GM21717 (cell line): ENCODE measurements around the gene NOXA1.

Experiments used
- ATAC-seq: cut with Tn5 transposase; IDR thresholded peaks from one replicate; pipeline ENCODE4 v1.9.1; 2021; ENCODE audit warnings: mild to moderate bottlenecking, moderate library complexity; ENCODE audit not compliant: unreplicated experiment

The NOXA1 gene

DNA sequence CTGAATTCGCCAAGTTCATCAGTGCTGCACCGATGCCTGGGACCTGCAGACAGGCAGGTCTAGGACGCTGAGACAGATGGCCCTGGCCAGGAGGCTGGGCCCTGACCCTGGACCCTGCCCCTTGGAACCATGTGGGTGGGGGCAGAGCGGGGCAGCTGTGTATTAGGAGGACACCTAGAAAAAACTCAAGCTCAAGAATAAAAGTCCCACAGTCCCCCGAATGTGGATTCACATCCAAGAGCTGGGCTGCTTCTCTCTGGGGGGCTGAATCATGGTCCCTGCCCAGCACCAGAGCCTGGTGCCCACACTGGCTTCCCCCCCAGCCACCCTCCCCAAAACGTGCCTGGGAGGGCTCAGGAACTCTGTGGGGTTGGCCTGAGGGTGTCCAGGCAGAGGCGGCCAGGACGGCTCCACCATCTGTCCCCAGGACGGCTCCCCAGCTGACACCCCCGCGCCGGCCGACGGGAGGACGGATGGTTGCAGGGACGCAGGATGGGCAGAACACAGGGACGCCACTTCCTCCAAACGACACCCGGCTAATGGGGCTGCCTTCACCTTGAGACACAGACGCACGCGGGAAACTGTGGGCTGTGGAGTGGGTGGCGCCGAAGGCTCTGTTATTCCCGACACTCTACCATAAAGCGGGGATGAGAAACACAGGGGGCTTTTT, 35.2 kb upstream of the NOXA1 start:
- ATAC-seq, result no peak

DNA sequence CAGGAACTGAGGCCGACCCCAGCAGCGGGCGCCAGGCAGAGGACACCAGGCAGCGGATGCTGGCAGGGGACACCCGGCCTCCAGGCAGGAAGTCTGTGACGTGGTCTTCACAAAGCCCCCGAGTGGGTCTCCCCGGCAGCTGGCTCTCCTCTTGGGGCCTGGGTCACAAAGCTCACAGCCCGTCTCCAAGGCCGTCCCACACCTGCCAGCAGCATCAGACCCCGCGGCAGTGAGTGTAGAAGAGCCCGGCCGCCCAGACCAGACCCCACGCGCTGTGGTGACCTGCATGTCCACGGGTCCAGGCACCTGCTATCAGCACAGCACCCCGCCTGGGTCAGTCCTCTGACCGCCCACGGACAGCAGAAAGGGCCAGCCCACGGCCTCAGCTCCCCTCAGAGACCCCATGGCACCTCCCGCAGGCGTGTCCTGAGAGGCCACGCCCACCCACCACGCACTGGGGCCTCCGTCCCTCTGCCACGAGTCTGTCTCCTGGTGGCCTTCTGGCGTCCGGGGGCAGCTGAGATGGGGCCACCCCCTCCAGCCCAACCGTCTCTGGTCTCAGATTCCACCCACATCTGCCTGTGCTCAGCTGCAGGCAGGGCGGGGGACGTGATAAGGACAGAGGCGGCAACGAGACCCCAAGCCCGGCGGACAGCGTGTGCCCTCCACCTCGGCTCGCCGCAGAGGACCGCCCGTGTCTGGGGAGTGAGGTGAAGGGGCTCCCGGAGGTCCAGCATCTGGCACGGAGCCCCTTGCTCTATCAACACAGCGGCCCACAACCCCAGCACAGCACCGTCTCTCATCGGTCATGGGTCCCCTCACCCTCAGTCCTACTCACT, 34.4 kb upstream of the NOXA1 start:
- ATAC-seq, result no peak

DNA sequence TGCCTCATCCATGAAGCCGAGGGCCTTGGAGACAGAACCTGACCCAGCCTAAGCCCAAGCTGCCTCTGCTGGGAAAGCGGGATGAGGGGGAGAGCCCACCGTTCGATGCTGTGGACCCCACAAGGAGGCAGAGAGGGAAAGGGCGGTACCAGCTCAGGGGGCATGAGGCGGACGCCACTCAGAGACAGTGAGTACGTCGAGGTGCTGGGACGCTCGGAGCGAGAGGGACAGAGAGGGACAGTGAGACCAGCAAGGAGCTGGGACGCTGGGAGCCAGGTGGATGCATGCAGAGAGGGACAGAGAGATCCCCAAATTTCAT, 33.8 kb upstream of the NOXA1 start:
- no peak for ATAC-seq

DNA sequence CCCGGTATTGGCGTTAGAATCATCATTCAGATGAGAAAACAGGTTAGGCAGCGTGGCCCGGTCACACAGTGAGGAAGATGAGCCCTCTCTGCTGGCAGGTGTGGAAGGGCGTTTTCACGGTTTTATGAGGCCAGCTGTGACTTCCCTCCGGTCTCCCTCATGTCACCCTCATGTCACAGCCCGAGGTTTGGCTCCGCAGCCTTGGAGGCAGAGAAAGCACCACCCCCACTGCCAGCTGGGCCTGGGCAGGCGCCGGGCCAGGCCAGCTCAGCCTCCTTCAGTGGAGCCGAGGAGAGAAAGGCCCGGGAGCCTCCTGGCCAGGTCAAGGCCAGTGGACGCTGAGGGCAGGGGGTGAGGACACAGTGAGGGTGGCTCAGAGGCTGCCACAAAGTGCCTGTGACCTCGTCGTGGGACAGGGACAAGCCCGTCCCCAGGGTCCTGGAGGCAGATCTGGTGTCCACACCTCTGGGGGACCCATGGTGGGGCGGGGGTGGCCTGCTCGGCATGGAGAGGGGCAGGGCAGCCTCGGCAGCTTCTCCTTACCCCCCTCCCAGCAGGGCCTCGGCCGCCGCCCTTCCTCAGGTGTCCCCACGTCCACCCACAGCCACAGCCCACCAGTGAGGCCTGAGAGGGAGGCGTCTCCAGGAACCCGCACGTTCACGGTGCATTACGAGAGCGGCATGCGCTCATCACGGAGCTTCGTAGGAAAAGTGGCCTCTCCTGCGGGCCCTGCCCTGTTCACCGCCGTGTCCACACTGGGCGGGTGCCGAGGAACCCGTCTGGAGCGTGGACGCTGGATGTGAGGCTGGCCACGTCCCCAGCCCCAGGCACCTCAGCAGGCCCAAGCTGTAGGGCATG, 32.4 kb upstream of the NOXA1 start:
- no peak for ATAC-seq

DNA sequence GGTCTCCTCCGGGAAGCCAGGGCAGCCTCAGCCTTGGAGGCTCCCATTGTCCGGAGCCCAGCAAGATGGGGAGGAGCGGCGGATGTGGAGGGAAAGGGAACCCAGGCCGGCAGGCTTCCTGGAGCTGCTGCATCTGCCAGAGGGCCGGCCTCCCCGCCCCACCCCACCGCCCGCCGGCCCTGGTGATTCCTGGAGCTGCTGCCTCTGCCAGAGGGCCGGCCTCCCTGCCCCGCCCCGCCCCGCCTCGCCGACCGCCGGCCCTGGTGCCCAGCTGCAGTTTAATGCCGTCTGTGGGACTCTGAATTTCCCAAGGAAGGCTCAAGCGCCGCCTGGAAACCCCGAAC, 31.8 kb upstream of the NOXA1 start:
- ATAC-seq, result no peak

DNA sequence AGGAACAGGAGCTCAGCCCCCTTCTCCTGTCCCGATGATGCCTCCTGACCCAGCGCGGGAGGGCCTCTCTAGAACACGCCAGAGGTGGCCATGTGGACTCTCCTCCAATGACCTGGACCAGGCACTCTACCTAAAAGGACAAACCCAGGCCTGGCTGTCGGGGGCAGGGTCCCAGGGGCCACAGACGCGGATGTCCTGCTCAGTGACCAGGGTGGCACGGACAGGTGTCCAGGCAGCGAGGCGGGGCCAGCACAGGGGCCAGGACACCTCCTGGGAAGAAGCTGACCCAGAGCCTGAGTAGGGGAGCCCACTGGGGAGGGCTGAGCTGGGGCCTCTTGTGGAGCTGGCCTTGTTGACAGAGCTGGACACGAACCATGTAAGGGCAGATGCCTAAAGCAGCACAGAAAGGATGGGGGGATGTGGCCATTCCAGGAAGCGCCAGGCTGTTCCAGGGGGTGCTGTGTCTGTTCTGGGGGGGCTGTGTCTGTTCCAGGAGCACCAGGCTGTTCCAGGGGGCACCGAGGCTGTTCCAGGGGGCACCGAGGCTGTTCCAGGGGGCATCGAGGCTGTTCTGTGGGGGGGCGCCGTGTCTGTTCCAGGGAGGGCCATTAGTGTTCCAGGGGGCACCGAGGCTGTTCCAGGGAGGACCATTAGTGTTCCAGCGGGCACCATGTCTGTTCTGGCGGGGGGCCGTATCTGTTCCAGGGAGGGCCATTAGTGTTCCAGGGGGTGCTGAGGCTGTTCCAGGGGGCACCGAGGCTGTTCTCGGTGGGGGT, 30.8 kb upstream of the NOXA1 start:
- no peak for ATAC-seq

DNA sequence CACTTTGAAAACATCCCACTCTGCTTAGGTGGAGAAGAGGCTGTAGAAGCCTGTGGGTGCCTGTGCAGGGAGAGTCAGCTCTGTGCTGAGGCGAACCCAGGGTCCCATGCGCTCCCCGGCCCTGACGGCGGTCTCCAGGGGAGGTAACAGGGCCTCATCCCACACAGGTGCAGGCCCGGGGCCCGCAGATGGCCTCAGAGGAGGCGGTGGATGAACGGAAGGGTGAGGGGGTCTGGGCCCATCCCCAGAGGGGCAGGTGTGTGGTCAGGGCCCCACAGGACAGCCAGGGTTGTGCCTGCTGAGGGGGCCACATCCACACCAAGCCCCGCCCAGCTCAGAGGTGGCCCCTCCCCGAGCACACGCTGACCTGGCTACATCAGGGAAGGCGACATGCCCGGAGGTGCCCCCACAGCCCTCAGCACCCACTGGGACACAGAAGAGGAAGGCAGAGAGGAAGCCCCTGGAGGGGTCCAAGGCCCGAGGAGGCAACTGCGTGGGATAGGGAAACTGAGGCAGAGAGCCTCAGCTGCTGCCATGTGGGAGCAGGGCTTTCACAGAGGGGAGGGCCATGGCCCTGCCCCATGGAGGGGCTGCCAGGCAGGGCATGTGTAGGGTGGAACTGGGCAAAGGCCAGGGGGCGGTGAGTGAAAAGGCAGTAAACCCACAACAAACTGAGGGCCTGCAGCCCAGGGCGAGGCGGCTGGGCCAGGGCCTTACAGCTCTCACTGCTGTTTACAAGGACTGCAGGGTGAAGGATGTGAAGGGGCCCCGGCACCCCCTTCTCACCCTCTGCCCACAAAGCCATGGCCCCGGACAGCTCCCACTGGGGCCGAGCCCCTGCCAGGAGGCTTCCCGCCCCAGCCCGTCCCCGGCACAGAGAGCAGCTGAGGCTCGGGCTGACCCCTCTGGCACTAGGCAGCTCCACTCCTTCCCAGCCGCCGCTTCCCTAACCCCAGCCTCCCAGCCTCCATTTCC, 29.7 kb upstream of the NOXA1 start:
- no peak for ATAC-seq

DNA sequence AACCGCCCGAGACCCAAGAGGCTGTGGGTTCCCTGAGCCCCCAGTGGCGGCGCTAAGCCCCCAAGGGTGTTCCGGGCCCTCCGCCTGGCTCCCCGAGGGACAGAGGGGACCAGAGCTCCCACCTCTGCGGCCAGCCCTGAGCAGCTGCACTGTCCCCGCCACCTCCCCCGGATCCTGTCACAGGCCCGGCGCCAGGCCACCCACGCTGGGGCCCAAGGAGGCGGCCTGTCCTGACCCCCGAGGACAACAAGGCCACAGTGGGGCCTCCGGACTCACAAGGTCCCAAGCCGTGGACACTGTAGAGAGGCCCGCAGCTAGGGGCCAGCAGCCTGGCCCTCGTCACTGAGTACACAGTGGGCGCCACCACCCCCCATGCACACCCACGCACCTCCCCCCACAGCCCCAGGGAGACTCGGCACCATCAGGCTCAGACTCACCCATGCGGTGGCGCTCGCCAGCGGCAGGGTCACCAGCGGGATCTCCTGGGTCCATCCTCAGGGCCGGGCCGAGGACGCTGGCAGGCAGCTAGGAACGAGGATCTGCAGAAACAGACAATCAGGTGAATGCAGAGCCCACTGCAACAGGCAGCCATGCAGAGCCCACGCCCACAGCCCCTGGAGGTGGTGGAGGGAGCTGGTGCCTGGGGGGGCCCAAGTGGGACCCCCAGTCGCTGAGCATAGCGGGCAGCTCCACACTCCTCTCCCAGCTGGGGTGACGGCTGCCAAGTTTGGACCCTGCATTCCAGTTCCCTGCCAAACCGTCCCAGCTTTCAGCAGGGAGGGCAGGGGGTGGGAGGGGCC, 28.1 kb upstream of the NOXA1 start:
- ATAC-seq, result no peak

DNA sequence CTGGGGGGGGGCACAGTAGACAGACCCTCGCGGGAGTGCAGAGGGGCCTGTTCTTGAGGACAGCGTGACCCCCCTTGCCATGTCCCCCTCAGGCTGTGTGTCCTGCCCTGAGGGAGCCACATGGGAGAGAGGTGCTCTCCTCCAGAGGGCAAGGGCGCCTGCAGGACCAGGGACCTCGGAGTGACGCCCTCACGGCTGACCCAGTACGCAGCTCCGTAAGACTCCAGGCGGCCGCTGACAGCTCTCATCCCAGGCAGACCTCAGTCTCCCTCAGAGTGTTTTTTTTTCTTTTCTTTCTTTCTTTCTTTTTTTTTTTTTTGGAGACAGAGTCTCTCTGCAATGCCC, 27.6 kb upstream of the NOXA1 start:
- no peak for ATAC-seq

DNA sequence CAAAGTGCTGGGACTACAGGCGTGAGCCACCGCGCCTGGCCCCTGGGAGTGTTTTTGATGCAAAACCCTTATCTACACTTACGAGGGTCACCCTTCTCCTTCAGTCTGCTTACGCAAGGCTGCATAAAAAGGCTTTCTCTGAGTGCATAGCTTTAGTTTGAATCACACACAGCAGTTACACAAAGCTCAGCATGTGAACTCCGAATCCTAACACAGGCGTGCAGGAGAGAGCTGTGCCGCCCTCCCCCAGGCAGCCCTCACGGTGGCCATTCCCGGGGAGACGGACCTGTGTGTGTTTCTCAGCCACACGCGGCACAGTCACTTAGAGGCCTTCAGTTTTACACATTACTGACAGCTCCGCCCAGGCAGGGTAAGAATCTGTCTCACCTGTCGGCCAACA, 27.0 kb upstream of the NOXA1 start:
- ATAC-seq, result no peak

DNA sequence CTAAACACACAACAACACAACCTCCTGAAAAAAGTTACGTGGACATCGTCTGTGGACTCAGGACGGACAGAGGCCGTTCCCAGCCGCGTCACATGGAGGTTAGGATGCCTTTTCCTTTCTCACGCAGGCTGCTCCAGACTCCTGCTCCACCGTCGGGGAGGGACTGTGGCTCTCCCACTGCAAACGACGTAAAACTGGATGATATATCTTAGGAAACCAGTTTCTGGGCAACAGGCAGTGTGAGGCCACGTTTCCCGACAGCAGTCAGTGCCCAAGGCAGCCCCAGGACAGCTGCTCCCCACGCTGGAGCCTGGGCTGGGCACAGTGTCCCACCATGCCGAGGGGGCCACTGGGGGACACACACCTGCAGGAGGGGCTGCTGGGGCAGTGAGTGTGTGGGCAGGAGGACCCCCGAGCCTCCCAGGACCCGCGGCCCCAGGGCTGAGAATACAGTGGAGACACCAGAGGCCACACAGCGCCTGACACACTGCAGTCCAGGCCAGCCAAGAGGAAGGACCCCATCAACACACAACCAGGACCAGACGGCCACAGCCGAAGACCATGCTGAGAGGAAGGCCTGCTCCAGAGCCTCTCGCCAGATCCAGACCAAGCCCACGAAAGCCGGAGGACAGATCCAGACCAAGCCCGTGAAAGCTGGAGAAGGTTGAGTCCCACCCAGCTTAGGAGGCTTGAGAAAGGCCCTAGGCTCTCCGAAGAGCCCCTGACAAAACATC, 26.4 kb upstream of the NOXA1 start:
- ATAC-seq, result no peak

DNA sequence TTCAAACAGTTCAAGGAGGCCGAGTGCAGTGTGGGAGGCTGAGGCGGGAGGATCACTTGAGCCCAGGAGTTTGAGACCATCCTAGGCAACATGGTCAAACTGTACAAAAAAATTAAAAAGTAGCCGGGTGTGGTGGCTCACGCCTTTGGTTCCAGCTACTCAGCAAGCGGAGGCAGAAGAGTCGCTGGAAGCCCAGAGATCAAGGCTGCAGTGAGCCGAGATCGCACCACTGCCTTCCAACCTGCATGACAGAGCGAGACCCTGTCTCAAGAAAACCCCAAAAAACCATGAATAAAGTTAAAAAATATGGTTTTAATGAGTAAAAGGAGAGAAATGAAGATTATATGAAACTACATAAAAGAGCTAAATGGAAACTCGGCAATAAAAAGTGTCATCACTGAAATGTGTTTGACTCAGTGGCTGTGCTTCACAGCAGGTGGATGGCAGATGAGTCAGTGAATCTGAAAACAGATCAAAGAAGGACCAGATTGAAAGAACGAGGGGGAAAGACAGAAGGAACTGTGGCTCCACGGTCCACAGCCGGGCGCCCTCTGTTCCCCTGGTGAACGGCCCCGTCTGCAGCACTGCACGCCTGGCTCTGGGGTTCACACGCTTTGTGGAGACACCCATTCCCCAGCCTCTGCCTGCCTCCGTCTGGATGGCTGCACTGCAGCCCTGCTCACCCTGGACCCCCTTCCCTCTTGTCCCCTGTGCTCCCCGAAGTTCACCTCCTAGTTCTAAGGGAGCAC, 25.3 kb upstream of the NOXA1 start:
- ATAC-seq, result no peak

DNA sequence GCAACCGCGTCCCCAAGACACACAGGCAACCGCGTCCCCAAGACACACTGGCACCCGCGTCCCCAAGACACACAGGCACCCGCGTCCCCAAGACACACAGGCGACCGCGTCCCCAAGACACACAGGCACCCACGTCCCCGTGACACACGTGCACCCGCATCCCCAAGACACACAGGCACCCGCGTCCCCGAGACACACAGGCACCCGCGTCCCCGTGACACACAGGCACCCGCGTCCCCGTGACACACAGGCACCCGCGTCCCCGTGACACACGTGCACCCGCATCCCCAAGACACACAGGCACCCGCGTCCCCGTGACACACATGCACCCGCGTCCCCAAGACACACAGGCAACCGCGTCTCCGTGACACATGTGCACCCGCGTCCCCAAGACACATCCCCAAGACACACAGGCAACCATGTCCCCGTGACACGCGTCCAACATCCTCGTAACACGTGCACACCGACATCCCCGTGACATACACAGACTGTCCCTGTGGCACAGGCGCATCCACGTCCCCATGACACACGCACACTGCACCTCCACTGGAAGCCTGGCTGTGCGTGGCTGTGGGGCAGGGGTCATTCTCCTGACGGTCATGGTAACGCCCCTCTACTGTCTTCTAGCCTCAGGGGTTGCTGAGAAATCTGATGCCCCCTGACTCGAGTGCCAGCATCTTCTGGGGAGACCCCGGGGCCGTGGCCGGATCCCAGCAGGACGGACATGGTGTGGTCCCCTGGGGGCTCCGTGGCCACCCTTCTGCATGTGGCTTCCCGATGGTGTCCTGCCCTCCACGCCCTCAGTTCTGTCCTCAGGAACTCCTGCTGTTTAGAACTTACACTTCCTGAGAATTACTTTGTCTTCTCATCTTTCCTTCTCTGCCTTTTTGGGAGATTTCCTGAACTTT, 24.4 kb upstream of the NOXA1 start:
- no peak for ATAC-seq

DNA sequence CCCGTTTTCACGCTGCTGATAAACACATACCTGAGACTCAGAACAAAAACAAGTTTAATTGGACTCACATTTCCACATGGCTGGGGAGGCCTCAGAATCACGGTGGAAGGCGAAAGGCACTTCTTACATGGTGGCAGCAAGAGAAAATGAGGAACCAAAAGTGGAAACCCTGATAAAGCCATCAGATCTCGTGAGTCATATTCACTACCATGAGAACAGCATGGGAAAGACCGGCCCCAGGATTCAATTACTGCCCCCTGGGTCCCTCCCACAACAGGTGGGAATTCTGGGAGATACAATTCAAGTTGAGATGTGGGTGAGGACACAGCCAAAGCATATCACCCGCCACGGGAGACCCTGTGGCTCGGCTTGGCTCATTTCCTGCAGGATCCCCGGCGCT, 20.4 kb upstream of the NOXA1 start:
- no peak for ATAC-seq

DNA sequence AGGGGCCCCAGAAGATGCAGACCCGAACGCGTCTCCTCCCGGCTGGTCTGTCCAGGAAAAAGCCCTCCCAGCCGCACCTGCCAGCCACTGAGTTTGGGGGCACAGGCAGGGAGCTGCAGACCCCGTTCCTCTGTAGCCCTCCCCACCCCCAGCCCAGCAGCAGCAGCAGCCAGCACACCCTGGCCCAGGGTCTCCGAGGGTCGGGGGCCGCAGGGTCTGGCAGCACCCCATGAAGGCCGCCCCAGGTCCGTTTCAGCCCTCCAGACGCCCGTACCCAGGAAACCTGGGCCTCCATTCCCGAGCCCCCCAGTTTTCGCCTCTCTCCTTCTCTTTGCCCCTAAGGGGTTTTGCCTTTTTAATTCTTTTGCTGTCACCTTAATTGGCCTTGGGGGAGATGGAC, 19.9 kb upstream of the NOXA1 start:
- no peak for ATAC-seq

DNA sequence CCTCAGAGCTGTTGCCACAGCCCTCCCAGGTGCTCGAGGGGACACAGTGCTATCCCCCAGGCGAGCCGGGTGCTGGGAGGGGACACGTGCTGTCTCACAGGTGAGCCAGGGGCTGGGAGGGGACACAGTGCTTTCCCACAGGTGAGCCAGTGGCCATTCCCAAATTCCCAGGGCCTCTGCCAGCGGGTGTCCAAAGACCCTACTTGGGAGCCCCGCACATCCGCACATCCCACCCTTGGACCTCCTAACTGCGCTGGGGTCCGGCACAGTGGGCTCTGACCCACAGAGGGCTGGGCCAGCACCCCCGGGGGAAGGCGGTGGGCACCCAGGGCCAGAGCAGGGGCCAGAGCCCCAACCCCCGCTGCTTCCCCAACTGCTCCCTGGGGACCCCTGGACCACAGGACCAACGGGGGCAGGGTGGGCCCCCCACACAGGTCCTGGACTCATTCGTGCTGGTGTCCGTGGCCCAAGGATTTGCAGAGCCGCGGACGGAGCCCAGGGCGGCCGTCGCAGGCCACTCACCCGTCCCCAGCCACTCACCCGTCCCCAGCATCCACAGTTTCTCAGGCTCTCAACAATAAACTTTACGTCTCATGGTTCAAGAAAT, 18.1 kb upstream of the NOXA1 start:
- ATAC-seq, result no peak
